Activated naive CD8-positive, alpha-beta T cell (primary cell): ENCODE results near the gene UACA.

Source experiments
- H3K27ac Mint-ChIP-seq: one replicate; pipeline ENCODE4 v1.8.0; 2021; ENCODE audit warnings: mixed read lengths
- H3K27me3 Mint-ChIP-seq: one replicate; pipeline ENCODE4 v1.8.0; 2021; ENCODE audit warnings: mixed read lengths
- H3K36me3 Mint-ChIP-seq: one replicate; pipeline ENCODE4 v1.8.0; 2021; ENCODE audit warnings: mixed read lengths
- H3K4me1 Mint-ChIP-seq: one replicate; pipeline ENCODE4 v1.8.0; 2021; ENCODE audit warnings: low read depth, mixed read lengths
- H3K4me3 Mint-ChIP-seq: one replicate; pipeline ENCODE4 v1.8.0; 2021; ENCODE audit warnings: mild to moderate bottlenecking, mixed read lengths
- H3K9me3 Mint-ChIP-seq: one replicate; pipeline ENCODE4 v1.8.0; 2021; ENCODE audit warnings: low read depth, mixed read lengths

UACA gene

DNA sequence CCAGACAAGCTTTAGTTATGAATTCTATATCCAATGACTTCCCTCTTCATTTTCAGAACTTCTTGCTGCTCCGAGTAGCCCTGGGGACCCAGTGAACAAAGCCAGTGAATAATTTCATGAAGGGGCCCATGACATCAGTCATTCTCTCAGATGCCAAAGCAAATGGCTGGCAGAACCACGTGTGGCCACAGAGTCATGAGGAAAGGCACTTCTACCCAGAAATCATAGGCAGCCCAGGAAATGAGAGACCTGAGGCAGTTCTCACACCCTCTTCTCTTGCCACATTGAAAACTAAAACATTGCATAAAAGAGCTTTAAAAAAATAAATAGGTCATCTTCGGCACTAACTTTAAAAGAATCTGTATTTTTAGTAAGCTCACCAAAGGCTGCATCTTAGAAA, 4.3 kb upstream of the UACA start:
- peaks cover 15% of the 10 kb centered on the region for H3K27me3 Mint-ChIP-seq
- H3K36me3 Mint-ChIP-seq: no peaks in the 10 kb centered on the region
- H3K9me3 Mint-ChIP-seq: no peaks in the 10 kb centered on the region
- H3K4me3 Mint-ChIP-seq: no peak overlapping the region
- H3K4me1 Mint-ChIP-seq: peaks cover 13% of the 10 kb centered on the region
- no peak overlapping the region for H3K27ac Mint-ChIP-seq

DNA sequence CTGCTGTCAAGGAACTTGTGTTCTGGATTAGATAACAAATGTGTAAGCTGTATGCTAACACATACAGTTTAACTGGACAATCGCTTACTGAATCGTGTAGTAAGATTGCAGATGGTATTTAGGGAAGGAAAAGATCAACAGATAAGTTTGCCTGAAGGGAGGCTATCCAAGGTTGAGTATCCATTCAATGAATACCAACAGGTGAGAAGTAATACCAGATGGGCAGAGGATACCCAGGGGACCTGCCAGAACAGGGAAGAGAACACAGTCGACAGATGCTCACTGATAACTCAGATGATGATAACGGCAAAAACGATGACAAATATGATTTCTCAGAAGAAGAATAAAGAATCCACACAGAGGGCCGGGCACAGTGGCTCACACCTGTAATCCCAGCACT, 3.2 kb upstream of the UACA start:
- Mint-ChIP-seq H3K9me3 (no peaks in the 10 kb centered on the region), H3K27ac (no peak overlapping the region), H3K36me3 (no peaks in the 10 kb centered on the region), H3K4me3 (no peak overlapping the region), H3K27me3 (peaks cover 22% of the 10 kb centered on the region), H3K4me1 (peaks cover 22% of the 10 kb centered on the region)

DNA sequence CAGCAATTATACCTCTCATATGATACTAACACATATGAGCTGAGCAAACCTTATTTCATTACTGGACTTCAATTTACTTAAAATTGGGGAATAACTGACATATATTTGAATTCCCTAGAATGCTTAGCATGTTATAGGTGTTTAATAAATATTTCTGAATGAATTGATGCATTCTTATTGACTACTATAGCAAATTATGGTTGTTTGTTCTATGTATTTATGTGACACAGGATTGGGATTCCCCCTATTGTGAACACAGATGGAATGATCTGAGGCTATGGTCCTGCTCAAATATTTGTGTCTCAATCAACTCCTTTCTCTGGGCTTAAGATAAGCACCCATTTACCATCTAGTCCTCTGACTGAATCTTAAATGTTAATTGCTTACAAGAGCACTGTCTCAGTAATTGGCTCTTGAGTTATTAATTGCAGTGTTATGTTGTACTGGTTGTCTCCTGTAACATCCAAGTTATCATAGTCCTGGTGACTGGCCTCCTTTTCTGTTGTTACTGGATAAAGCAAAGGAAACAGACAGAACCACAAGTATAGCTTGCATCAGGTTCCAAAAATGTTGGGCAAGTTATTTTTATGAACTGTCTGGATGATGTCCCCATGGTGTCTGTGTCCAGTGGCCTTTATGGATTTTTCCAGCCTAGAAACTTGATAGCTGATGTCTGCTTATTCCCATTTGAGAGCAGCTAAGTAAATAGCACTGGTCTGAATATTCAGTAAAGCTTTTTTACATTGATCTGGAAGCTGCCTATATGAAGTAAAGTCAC, 2.3 kb upstream of the UACA start:
- H3K4me3 Mint-ChIP-seq: peak overlapping the region; percentile 0
- no peaks in the 10 kb centered on the region for H3K9me3 Mint-ChIP-seq
- H3K27ac Mint-ChIP-seq: no peak overlapping the region
- H3K36me3 Mint-ChIP-seq: no peaks in the 10 kb centered on the region
- H3K4me1 Mint-ChIP-seq: peaks cover 20% of the 10 kb centered on the region
- H3K27me3 Mint-ChIP-seq: peaks cover 28% of the 10 kb centered on the region

DNA sequence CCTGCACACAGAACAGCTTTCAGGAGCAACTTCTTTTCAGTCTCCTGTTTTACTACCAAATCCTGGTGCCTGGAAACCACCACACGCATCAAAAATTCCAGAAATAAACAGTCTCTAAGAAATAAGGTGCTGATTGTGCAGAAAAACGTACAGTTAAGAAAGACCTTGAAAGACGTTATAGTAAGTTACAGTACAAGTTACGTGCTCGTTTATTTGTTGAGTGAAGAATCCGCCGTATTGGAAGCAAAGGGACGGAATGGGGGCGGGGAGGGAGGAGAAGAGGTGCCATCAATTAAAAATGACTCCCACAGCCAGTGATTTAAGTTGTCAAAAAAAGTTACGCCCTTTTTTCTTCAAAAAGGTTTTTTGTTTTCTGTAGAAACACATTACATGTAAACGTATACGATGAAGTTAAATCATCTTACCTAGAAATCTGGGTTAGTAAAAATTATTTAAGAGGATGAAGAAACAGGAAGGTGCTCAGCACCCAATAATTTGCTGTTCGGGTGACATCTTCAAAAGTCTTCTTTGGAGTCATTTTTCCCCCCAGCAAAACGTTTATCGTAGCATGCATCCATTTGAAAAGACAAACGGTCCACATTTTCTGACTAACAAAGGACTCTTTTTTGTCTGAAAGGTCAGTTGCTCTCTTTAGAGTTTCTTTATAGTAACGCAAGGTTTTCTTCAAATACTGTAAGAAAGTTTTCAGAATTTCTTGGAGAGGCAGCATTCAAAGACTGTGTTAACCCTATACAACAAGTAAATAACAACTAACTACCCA, 782 bp upstream of the UACA start:
- peaks cover 33% of the 10 kb centered on the region for H3K27me3 Mint-ChIP-seq
- H3K9me3 Mint-ChIP-seq: no peaks in the 10 kb centered on the region
- no peak overlapping the region for H3K27ac Mint-ChIP-seq
- no peaks in the 10 kb centered on the region for H3K36me3 Mint-ChIP-seq
- peak overlapping the region; percentile 85 for H3K4me3 Mint-ChIP-seq
- H3K4me1 Mint-ChIP-seq: peaks cover 19% of the 10 kb centered on the region

DNA sequence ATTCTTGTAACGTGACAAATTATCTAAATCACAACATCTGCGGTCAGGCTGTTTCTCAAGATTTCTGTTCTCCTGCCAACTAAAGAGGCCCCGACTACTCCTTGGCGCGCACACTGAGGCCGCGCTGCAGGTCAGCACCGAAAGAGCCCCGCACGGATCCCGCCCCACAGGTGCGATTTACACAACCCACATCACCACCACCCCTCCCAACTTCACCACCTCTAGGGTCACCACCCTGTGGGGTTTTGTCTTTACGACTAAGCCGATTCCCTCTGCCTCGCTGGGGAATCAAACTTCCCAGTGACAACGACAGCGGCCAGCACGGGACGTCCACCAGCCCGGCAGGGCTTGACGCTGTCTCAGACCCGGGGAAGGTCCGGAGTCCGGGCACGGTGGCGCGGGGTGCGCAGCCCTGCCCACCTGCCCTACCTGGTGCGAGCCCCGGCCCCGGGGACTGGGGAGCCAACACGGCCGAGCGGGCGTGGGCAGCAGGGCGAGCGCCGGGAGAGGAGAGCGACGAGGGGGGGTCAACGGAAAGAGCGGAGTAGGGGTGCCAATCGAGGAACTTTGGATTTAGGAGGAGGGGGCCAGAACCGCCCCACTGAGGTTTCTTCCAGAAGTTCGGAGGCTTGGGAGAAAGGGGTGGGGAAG, 764 bp downstream of the UACA start:
- H3K27me3 Mint-ChIP-seq: peaks cover 45% of the 10 kb centered on the region
- peak overlapping the region; percentile 82 for H3K4me3 Mint-ChIP-seq
- no peaks in the 10 kb centered on the region for H3K36me3 Mint-ChIP-seq
- no peak overlapping the region for H3K27ac Mint-ChIP-seq
- peaks cover 16% of the 10 kb centered on the region for H3K4me1 Mint-ChIP-seq
- no peaks in the 10 kb centered on the region for H3K9me3 Mint-ChIP-seq

DNA sequence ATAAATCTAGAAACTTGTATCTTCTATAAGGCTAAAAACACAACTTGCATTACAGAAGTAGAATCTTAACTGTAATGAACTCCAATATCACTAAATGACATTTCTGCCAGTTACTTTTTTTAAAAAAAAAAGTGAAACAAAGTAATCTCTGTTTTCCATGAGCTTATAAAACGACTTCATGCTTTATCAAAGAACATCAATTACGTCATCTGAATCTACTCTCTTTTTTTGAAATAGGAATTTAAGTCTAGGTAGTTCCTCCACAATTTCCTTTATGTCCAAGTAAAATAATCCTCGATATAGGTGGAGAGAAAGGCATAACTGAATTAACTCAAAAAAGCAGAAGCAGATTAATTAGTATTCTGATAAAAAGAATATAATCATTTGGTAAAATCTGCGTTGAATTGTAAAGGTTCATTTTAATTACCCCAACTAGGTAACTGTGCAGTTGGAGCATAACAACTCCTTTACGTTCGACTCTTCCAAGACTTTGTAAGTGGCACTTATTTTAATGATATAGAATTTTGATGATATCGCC, 1.4 kb downstream of the UACA start:
- H3K27me3 Mint-ChIP-seq: peaks cover 51% of the 10 kb centered on the region
- H3K9me3 Mint-ChIP-seq: no peaks in the 10 kb centered on the region
- no peak overlapping the region for H3K27ac Mint-ChIP-seq
- H3K36me3 Mint-ChIP-seq: no peaks in the 10 kb centered on the region
- H3K4me1 Mint-ChIP-seq: peaks cover 16% of the 10 kb centered on the region
- peak overlapping the region; percentile 82 for H3K4me3 Mint-ChIP-seq

DNA sequence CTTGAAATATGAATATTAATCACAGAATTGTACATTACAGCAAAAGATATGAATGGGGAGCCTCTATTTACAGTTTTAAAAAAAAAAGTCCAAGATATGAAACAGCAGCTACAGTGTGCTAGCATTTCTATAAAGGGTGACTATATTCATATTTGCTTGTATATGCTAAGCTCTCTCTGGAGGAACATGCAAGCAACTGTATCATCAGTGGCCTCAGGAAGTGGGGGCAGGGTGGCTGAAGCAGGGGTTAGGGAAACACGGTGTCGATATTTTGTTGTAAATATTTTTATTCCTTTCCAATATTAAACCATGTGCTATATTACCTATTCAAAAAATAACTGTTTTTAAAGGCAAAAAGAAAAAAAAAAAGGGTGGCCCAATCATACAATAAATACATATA, 2.3 kb downstream of the UACA start:
- no peak overlapping the region for H3K27ac Mint-ChIP-seq
- H3K27me3 Mint-ChIP-seq: peaks cover 52% of the 10 kb centered on the region
- H3K4me3 Mint-ChIP-seq: no peak overlapping the region
- H3K9me3 Mint-ChIP-seq: no peaks in the 10 kb centered on the region
- no peaks in the 10 kb centered on the region for H3K36me3 Mint-ChIP-seq
- peaks cover 16% of the 10 kb centered on the region for H3K4me1 Mint-ChIP-seq

DNA sequence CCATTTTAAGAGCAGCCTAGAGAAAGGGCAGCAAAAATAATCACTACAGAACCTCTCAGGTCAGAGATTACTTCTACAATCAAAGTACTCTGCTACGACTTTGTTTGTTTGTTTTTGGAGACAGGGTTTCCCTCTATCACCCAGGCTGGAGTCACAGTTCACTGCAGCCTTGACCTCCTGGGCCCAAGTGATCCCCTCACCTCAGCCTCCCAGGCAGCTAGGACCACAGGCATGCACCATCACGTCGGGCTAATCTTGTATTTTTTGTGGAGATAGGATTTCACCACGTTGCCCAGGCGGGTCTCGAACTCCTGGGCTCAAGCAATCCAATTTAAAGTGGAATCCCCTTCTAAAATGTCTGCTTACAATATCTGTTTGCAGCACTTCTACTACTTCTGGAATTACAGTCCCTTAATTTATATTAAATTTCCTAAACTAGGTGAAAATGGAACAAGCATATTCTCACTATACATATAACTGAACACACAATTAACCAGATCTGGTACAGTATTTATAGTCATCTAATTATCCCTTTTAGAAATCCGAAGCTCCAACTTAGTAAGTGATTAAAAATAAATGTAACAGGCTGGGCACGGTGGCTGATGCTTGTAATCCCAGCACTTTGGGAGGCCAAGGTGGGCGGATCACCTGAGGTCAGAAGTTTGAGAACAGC, 4.4 kb downstream of the UACA start:
- Mint-ChIP-seq H3K4me3 (no peak overlapping the region), H3K36me3 (no peaks in the 10 kb centered on the region), H3K4me1 (peaks cover 12% of the 10 kb centered on the region), H3K9me3 (no peaks in the 10 kb centered on the region), H3K27ac (no peak overlapping the region), H3K27me3 (peaks cover 44% of the 10 kb centered on the region)

DNA sequence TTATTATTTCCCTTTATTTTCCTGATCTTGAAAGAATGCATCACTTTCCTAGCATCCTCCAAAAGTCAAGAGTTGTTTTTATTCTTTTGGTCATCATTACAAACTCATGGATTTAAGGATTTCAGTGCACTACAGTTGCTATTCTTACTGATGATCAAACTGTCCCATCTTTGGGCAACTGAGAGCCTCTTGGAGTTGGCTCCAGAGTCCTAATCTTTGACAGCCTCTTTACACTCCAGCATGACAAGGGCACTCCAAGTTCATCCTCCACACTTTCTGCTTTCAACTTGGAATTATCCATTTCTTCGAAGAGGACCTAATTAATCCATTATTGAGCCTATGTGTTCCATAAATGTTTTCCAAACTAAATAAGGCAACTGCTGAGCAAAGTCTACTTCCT, 5.7 kb downstream of the UACA start:
- Mint-ChIP-seq H3K27ac (no peak overlapping the region), H3K9me3 (no peaks in the 10 kb centered on the region), H3K36me3 (no peaks in the 10 kb centered on the region), H3K4me3 (no peak overlapping the region), H3K27me3 (peaks cover 42% of the 10 kb centered on the region), H3K4me1 (peaks cover 10% of the 10 kb centered on the region)

DNA sequence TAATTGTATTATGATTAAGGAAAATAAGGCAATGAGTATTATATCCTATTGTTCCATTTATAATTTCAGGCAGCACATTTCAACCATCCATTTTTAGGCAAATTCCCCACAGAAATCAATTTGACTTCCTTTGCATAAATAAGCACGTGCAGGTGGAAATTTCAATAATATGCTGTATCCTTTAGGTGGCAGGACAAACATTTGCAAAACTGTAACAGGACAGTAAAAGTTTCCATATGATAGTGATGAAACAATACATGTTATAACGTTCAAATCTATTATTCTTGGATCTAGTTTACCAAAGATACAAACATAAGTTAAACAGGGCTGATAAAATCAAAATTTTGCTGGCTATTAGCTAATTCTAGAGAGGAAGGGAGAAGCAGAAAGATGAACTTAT, 8.5 kb downstream of the UACA start:
- peaks cover 9% of the 10 kb centered on the region for H3K4me1 Mint-ChIP-seq
- no peak overlapping the region for H3K4me3 Mint-ChIP-seq
- H3K9me3 Mint-ChIP-seq: no peaks in the 10 kb centered on the region
- H3K27ac Mint-ChIP-seq: no peak overlapping the region
- H3K36me3 Mint-ChIP-seq: no peaks in the 10 kb centered on the region
- peaks cover 25% of the 10 kb centered on the region for H3K27me3 Mint-ChIP-seq

DNA sequence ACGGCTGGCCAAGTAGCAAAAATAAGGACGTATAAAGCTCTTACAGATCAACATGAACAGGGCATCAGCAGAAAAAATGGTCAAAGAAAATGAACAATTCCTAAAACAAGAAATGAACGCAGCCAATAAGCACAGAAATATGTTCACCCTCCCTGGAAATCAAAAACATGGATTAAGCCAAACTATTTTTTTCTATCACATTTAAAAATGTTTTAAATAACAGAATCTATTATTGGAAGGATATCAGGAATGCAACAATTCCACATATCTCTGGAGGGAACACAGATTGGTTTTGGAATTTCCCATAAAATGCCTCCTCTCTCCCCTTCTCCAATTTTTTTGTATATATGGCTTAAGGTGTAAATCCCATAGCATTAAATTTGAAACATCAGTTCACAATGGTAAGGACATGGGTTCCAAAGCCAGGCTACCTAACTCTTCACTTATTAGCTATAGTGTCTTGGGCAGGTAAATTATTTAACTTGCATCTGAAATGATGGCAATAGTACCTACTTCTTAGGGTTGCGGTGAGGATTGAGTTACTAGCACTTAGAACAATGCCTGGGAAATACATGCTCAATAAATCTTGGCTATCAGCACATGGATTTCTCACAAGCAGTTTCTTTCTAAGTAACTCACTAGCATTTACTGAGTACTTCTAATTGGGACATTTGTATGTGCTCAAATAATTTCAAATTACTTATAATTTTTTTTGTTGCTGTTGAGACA, 10.1 kb downstream of the UACA start:
- no peak overlapping the region for H3K27ac Mint-ChIP-seq
- no peaks in the 10 kb centered on the region for H3K9me3 Mint-ChIP-seq
- no peaks in the 10 kb centered on the region for H3K36me3 Mint-ChIP-seq
- H3K4me3 Mint-ChIP-seq: no peak overlapping the region
- peaks cover 9% of the 10 kb centered on the region for H3K4me1 Mint-ChIP-seq
- peaks cover 16% of the 10 kb centered on the region for H3K27me3 Mint-ChIP-seq

DNA sequence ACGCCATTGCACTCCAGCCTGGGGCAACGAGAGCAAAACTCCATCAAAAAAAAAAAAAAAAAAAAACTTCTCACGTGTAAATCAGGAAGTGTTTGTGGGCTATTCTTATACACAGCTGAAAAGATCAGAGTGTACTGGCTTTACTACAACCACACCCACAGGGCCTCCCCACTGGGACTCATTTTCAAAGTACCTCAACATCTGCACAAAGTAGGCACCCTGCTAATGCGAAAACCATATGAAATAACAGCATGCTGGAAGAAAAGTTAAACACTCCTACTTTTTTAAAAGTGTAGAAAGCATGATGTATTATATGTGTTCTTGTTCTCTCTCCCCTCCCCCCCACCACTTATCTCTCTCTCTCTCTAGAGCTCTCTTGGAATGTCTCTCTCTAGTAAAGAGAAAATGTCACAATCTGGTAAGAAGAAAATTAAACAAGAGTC, 11.1 kb downstream of the UACA start:
- Mint-ChIP-seq H3K4me1 (peaks cover 9% of the 10 kb centered on the region), H3K4me3 (no peak overlapping the region), H3K27ac (no peak overlapping the region), H3K36me3 (no peaks in the 10 kb centered on the region), H3K9me3 (no peaks in the 10 kb centered on the region), H3K27me3 (peaks cover 6% of the 10 kb centered on the region)

DNA sequence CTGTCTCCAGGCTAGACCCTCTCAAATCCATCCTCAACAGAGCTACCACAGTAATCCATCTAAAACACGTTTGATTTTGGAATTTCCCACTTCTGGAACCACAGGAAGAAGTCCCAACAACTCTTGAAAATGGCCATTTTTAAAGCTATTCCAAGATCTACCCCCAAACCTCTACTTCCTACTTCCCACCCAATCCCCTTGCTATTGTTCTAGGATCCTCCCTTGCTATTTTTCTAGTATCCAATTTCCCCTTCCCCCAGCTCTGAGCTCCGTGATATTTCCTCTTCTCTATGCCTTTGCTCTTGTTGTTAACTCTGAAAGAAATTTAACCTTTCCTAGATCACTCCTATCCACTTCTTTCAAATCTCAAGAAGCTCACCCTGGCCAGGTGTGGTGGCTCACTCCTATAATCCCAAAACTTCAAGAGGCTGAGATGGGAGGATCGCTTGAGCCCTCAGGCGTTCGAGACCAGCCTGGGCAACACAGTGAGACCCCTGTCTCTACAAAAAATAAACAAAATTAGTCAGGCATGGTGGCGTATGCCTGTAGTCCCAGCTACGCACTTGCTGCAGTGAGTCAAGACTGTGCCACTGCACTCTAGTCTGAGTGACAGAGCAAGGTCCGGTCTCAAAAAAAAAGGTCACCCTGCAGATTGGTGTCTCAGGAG, 13.0 kb downstream of the UACA start:
- no peak overlapping the region for H3K27ac Mint-ChIP-seq
- no peaks in the 10 kb centered on the region for H3K9me3 Mint-ChIP-seq
- peaks cover 5% of the 10 kb centered on the region for H3K27me3 Mint-ChIP-seq
- H3K4me1 Mint-ChIP-seq: peaks cover 9% of the 10 kb centered on the region
- no peak overlapping the region for H3K4me3 Mint-ChIP-seq
- no peaks in the 10 kb centered on the region for H3K36me3 Mint-ChIP-seq
